ENCODE results near the gene RANBP3L.
A peak's percentile ranks its signal among the peaks of the same experiment; 100 is the strongest.
"Not testable (repeated sequence)": the region's sequence is repeated elsewhere in the genome, so short reads cannot be mapped to it uniquely, and the experiment has no call there.

The RANBP3L gene

DNA sequence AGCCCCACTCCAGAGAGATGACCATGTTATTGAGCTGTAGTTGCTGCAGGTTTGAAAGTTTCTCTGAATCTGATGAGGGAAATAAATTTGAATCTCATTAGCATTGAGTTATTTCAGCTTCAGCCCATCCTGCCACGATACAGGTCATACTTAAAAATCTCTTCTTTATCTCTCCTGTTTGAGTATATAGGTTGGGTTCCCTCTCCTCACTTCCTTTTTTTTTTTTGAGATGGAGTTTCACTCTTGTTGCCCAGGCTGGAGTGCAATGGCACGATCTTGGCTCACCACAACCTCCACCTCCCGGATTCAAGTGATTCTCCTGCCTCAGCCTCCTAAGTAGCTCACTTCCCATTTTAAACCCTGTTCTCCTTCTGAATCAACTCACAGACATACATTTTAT is 17.9 kb downstream of the RANBP3L start:
- DNase-seq = not testable (repeated sequence)

GRCh38 chr5:36281626-36282025 is 20.1 kb downstream of the RANBP3L start:
- DNase-seq = no peak

GRCh38 chr5:36279054-36279698 is 22.5 kb downstream of the RANBP3L start:
- DNase-seq = no peak

- no peak for DNase-seq
Measured at GRCh38 chr5:36277521-36278176, 24.1 kb downstream of the RANBP3L start.

DNA sequence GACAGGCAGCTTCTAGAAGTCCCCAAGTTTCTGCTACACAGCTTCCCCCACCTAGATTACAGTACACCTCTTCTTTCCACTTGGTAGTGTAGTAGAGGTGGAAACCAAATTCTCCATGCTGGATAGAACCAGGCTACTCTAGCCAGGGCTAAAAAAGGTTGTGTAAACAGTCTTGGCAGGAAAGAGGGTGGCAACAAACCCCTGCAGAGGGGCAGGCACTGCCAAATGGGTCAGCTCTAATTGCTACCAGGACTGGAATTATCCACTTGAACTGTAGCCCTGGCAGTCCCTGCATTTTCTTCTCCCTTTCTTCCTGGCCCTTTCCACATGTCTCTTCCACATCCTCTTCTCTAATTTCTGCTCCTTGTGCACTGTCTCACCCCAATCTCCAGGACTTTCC is 24.8 kb downstream of the RANBP3L start:
- DNase-seq = no peak

- DNase-seq = peak; percentile 44 to 63
Measured at GRCh38 chr5:36273809-36274526, 27.7 kb downstream of the RANBP3L start.

DNA sequence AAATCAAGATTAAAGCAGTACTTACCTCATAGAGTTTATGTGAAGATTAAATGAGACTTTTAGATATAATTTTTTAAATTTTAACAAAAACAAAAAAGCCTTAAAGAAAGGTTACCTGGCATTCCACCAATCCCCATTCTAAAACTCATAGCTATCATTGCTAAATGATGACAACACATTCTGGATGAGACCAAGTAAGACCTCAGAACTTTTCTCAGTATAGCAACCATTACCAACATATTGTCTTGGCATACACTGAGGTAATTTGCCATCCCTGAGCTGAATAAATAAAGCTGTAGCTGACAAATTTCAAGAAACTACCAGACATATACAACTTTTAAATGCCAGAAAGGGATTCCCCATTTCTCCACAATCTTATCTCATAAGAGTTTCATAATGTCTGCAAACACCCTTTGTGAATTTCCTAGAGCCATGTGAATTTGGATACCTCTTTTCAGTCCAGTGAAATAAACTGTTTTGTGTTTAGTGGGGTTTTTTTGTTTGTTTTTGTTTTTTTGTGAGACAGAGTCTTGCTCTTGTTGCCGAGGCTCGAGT is 29.5 kb downstream of the RANBP3L start:
- DNase-seq = no peak

DNA sequence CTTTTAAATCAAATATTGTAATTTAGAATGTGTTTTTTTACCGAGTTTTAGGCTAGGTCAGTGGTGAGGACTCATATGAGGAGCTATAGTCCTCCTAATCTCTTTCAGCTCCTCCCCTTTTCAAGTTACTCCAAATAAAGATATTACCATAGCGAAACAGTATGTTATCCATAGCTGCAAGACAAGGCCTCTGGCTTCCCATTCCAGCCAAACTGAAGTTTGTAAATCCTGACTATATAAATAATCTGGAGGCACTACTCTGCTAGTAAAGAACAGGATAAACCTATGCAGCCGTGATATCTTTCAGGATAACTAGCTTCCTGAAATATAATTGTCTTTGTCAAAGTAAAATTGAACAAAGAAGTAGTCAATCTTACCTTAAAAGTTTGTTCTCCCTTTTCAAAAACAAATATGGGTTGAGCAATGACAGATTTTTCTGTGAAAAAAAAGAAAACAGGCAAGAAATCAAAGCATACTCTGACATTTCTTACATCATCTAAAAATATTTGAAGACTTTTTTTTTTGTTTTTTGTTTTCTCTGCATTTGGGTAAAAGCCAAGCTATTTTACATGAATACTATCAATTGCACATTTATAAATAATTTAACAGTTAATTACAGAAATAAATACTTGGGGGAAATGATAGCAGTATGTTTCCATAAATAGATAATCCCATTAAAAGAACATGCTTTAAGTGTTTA is 30.7 kb downstream of the RANBP3L start:
- no peak for DNase-seq

GRCh38 chr5:36270175-36270574 is 31.5 kb downstream of the RANBP3L start:
- DNase-seq = no peak

- no peak for DNase-seq
Measured at GRCh38 chr5:36269478-36269877, 32.2 kb downstream of the RANBP3L start.

DNA sequence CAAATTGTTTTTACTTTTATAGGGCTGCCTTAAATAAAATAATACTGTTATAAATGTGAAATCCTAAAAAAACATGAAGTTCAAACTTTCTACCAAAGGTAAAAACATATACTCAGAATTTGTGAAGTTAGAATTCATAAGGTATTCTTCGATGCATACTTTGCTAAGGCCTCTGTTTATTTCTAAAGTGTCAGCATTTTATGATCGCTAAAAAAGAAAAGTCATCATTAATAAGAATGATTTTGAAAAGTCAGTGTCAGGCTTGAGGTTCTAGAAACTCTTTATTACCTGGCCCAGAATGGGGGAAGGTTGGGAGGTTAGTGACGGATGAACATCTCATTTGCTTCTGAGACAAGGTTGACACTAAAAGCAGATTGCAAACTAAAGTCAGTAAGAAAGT is 33.8 kb downstream of the RANBP3L start:
- no peak for DNase-seq

DNA sequence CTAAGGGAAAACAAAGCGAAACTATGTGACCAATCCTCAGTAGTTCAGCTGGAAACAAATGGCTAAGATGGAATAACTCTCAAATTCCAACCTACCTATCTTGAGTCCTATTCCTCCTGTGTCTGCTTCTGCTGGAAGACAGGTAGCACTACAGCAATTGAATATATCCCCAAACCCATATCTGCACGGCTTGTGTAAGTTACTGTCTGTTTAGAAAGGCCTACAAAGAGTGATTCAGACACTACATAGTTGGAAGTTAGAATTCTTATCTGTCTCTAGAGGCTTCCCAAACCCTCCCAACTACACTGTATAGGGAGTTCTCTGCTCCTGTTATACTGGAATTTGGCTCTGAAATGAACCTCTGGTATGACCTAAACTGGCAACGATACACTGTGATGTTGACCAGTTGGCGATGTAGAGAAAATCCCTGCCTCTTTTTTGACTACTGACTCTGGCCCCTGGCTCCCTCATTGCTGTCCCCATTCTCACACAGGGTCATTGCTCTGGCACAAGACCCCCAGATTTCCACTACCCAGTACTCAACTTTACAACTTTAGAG is 37.4 kb downstream of the RANBP3L start:
- DNase-seq = no peak

GRCh38 chr5:36261186-36261585 is 40.5 kb downstream of the RANBP3L start:
- no peak for DNase-seq

- DNase-seq = no peak
Measured at GRCh38 chr5:36253575-36253974, 48.1 kb downstream of the RANBP3L start.

GRCh38 chr5:36252722-36253365 is 48.9 kb downstream of the RANBP3L start:
- no peak for DNase-seq

GRCh38 chr5:36251218-36251617 is 50.5 kb downstream of the RANBP3L start:
- no peak for DNase-seq

GRCh38 chr5:36250427-36250826 is 51.3 kb downstream of the RANBP3L start:
- DNase-seq = no peak

- no peak for DNase-seq
Measured at GRCh38 chr5:36246036-36246800, 55.5 kb downstream of the RANBP3L start.

GRCh38 chr5:36244076-36244475 is 57.6 kb downstream of the RANBP3L start:
- no peak for DNase-seq

DNA sequence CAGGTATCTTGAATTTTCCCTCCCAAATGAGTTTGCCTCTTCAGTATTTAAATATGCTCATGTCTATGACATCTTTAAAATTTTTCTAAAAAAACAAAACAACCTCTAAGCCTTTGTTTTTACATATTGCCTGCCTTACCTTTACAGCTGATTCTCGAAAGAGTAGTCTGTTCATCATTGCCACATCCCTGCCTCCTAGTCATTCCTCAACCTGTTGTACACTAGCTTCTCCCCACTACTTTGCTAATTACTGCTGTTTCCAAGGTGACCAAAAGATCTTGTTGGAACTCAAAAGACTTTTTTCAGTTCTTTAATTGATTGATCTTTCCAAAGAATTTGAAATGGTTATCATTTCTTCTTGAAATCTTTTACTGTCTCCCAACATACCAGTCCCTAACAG is 58.0 kb downstream of the RANBP3L start:
- no peak for DNase-seq

All from inflammatory macrophage (primary cell).